Activated naive CD4-positive, alpha-beta T cell treated with Interleukin-2 at 50 U/mL for 16 hours (primary cell): ENCODE data around the gene OSCP1.
A peak's percentile ranks its signal among the peaks of the same experiment; 100 is the strongest.

ENCODE experiments used
- DNase-seq: peaks from one replicate; pipeline ENCODE4 v3.0.0-alpha.2; 2020

Gene OSCP1

DNA sequence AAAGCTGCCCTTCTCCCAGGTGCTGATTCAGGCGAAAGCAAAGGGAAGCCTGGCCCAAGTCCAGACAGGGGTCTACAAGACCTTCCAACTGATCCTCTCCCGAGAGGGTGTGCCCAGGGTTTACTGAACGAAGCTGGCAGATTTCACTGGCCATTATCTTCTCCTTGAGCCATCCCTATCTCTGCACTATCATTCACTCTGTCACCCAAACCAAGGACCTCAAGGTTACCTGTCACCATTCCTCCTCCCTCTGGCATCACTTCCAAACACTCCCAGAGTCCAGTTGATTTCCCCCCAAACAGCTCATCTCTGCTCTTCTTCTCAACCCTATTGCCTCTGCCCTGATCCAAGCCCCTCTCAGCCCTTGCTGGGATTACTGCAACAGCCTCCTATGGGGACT lies 69.5 kb downstream of the OSCP1 start:
- DNase-seq: no peak

GRCh38 chr1:36380143-36380619 lies 70.1 kb downstream of the OSCP1 start:
- no peak for DNase-seq

- no peak for DNase-seq
These were observed 72.3 kb downstream of the OSCP1 start for GRCh38 chr1:36377791-36378492.

GRCh38 chr1:36372617-36373016 lies 77.6 kb downstream of the OSCP1 start:
- no peak for DNase-seq

GRCh38 chr1:36369061-36369861 lies 81.0 kb downstream of the OSCP1 start:
- peak; percentile 86 for DNase-seq
